ENCODE results near the gene MMP1.

MMP1 gene

GRCh38 chr11:102791271-102792036 lies 6.5 kb downstream of the MMP1 start:
- no peak for TF ChIP-seq CEBPB (IDR thresholded peaks at IDR 0.05)
- TF ChIP-seq YY1 (IDR thresholded peaks at IDR 0.05; ENCODE audit: low read depth): no peak
- no peak for TF ChIP-seq REST (IDR thresholded peaks at IDR 0.05; ENCODE audit: low read depth)
- no peak for TF ChIP-seq EP300 (IDR thresholded peaks at IDR 0.05; ENCODE audit: borderline replicate concordance)
- TF ChIP-seq TAF1 (IDR thresholded peaks at IDR 0.05; ENCODE audit: low read depth): no peak
- no peak for TF ChIP-seq RAD21 (IDR thresholded peaks at IDR 0.05; ENCODE audit: low read depth)
- no peak for TF ChIP-seq ZBTB7A (IDR thresholded peaks at IDR 0.05; ENCODE audit: low read depth)
- no peak for TF ChIP-seq EGR1 (IDR thresholded peaks at IDR 0.05)
- TF ChIP-seq NFIC (IDR thresholded peaks at IDR 0.05): no peak
- no peak for TF ChIP-seq TCF12 (IDR thresholded peaks at IDR 0.05; ENCODE audit: low read depth)
- no peak for TF ChIP-seq USF1 (IDR thresholded peaks at IDR 0.05)

- no peak for TF ChIP-seq MAX (IDR thresholded peaks at IDR 0.05)
- TF ChIP-seq FOXM1 (IDR thresholded peaks at IDR 0.05; ENCODE audit: borderline replicate concordance, low read depth): no peak
- no peak for TF ChIP-seq TEAD4 (IDR thresholded peaks at IDR 0.05)
- no peak for TF ChIP-seq REST (IDR thresholded peaks at IDR 0.05; ENCODE audit: low read depth)
- no peak for TF ChIP-seq CREB1 (IDR thresholded peaks at IDR 0.05; ENCODE audit: low read depth)
- TF ChIP-seq USF1 (IDR thresholded peaks at IDR 0.05): no peak
- TF ChIP-seq EGR1 (IDR thresholded peaks at IDR 0.05): no peak
- no peak for TF ChIP-seq TCF12 (IDR thresholded peaks at IDR 0.05; ENCODE audit: low read depth)
- no peak for TF ChIP-seq TAF1 (IDR thresholded peaks at IDR 0.05; ENCODE audit: low read depth)
- TF ChIP-seq YY1 (IDR thresholded peaks at IDR 0.05; ENCODE audit: low read depth): no peak
- no peak for TF ChIP-seq EP300 (IDR thresholded peaks at IDR 0.05; ENCODE audit: borderline replicate concordance)
- no peak for TF ChIP-seq RAD21 (IDR thresholded peaks at IDR 0.05; ENCODE audit: low read depth)
- TF ChIP-seq ZBTB7A (IDR thresholded peaks at IDR 0.05; ENCODE audit: low read depth): no peak
- no peak for TF ChIP-seq NFIC (IDR thresholded peaks at IDR 0.05)
- TF ChIP-seq CEBPB (IDR thresholded peaks at IDR 0.05): no peak
Measured at GRCh38 chr11:102788334-102788995, 9.5 kb downstream of the MMP1 start.

- TF ChIP-seq MAX (IDR thresholded peaks at IDR 0.05): no peak
- no peak for TF ChIP-seq EP300 (IDR thresholded peaks at IDR 0.05; ENCODE audit: borderline replicate concordance)
- no peak for TF ChIP-seq CEBPB (IDR thresholded peaks at IDR 0.05)
Measured at GRCh38 chr11:102784380-102784779, 13.6 kb downstream of the MMP1 start.

- TF ChIP-seq NFIC (IDR thresholded peaks at IDR 0.05) (no peak), MAX (IDR thresholded peaks at IDR 0.05) (no peak), RAD21 (IDR thresholded peaks at IDR 0.05; ENCODE audit: low read depth) (no peak), TAF1 (IDR thresholded peaks at IDR 0.05; ENCODE audit: low read depth) (no peak), CEBPB (IDR thresholded peaks at IDR 0.05) (no peak), REST (IDR thresholded peaks at IDR 0.05; ENCODE audit: low read depth) (no peak), CREB1 (IDR thresholded peaks at IDR 0.05; ENCODE audit: low read depth) (no peak), EP300 (IDR thresholded peaks at IDR 0.05; ENCODE audit: borderline replicate concordance) (no peak), FOXM1 (IDR thresholded peaks at IDR 0.05; ENCODE audit: borderline replicate concordance, low read depth) (no peak), ZBTB7A (IDR thresholded peaks at IDR 0.05; ENCODE audit: low read depth) (no peak), USF1 (IDR thresholded peaks at IDR 0.05) (no peak), TEAD4 (IDR thresholded peaks at IDR 0.05) (no peak), YY1 (IDR thresholded peaks at IDR 0.05; ENCODE audit: low read depth) (no peak), TCF12 (IDR thresholded peaks at IDR 0.05; ENCODE audit: low read depth) (no peak), EGR1 (IDR thresholded peaks at IDR 0.05) (no peak)
Measured at GRCh38 chr11:102783720-102784119, 14.2 kb downstream of the MMP1 start.
